GM19397 (cell line): ENCODE results near the gene LPP.

Source experiments
- ATAC-seq: cut with Tn5 transposase; IDR thresholded peaks from one replicate; pipeline ENCODE4 v1.9.1; 2021; ENCODE audit warnings: mild to moderate bottlenecking, moderate library complexity; ENCODE audit not compliant: unreplicated experiment

The LPP gene

GRCh38 chr3:188326111-188326510 is 172.2 kb downstream of the LPP start:
- ATAC-seq, result no peak

GRCh38 chr3:188326968-188327367 is 173.0 kb downstream of the LPP start:
- ATAC-seq, result no peak

DNA sequence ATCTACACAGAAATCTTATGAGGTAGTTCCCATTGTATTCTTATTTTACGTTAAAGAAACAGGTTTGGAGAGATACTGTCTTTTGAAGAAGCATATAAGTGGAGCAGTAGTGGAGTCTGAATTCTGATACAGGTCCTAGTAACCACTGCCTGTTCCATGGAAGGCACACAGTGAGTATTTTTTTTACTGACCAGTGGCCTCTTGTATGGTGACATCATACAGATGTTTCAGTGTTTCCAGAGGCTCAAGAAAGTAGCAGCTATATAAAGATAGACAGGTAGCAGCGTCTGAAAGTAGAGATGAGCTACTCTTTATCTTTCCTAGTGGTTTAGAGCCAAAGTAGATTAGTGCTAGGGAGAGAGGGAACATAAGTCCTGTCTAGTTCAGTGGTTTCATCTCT is 173.5 kb downstream of the LPP start:
- ATAC-seq, result no peak

DNA sequence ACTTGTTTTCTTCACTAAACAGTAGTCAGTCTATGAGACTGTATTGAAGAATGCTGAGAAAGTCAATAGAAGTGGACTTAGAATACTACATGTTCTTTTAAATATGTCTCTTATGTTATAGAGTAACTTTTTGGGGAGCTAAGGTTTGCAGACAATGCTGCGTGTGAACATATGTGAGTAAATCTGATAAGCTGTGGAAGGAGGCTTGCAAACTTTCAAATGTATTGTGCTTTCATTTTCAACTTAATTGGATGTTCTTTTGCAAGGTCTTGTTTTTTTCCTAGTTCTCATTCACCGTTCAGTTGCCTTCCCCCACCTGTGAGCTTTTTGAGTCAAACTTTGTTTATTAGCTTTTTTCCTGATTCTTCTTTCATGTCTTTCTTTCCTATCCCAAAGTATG is 176.2 kb downstream of the LPP start:
- no peak for ATAC-seq

DNA sequence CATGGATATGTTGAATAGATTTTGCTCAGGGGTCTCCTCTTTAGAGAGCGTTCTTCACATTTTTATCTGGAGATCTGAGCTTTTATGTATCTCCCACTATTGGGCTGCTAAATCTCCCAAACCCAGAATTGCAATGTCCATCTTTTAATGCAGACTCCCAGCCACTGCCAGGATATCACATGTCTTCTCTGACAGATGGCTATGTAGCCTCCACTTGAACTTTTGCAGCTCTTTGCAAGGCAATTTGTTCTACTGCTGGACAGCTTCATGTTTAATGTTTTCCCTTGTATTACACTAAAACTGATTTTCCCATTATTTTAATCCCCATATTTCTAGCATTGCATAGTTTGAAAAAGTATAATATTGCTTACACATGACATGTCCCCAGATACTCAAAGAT is 177.2 kb downstream of the LPP start:
- no peak for ATAC-seq

DNA sequence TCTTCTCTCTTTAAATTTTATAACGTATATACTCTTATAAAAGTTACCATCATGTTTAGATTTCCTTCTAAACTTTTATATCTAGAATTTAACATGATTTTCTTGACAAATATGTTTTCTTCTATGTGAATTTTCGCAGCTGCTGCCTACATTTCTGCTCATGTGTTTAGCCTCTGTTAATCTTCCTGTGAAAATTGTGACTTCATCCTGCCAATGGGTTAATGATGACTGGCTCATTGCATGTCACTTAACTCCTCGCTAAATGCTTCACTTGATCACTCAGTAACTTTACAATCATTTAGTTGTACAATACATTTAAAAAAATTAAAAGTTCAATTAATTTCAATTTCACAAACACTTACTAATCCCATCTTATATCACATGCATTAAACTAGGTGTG is 178.1 kb downstream of the LPP start:
- no peak for ATAC-seq

DNA sequence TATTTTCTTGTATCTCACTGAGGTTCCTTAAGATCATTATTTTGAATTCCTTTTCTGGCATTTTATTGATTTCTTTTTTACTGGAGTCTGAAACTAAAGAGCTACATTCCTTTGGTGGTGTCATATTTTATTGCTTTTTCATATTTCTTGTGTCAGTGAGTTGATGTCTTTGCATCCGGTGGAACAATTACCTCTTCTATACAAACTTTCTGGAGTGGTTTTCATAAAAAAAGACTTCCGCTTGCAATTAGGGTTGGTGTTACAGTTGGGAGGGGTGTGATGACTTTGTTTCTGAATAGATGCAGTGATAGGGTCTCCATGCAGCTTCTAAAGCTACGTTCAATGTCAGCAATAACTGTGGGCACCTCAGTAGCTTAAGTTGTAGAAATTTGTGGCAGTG is 181.7 kb downstream of the LPP start:
- no peak for ATAC-seq

DNA sequence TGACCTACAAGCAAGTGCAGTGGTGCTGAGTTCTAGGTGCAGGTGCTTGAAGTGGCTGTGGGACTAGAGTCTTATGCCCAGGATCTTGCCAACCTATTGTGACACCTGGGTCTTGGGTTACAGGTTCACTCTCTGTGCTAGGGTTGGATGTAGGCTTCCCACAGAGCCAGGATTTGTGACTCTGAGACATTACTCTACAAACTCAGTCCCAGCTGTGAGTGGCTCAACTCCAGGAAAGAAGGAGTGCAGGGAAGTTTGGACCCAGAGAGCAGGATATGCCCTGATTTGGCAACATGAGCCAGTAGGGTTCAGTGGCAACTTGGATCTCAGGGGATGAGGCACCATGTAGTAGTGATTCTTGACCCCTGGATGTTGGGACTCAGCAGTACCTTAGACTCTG is 182.2 kb downstream of the LPP start:
- no peak for ATAC-seq

DNA sequence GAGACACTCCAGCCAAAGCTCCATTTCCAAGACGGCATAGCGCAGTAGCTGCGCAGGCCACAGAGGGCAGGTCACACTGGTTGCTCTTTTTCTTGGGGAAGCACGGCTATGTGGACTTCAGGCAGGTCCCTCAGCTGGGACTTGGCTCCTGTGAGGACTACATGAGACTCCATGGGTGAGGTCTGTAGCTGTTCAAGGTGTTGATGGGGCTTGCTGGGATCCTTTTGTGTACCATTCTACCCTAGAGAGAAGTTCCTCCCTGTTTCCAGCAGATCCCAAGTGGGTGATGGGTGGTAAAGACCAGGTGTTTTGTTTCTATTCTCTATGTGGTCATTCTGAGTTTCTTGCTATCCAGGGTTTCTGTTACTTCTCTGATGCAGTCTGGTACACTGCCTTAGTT is 183.3 kb downstream of the LPP start:
- ATAC-seq, result no peak

GRCh38 chr3:188338086-188338485 is 184.1 kb downstream of the LPP start:
- no peak for ATAC-seq

GRCh38 chr3:188339410-188340295 is 185.7 kb downstream of the LPP start:
- peak; percentile 59 for ATAC-seq

- no peak for ATAC-seq
These were observed 187.5 kb downstream of the LPP start for GRCh38 chr3:188341501-188341900.

DNA sequence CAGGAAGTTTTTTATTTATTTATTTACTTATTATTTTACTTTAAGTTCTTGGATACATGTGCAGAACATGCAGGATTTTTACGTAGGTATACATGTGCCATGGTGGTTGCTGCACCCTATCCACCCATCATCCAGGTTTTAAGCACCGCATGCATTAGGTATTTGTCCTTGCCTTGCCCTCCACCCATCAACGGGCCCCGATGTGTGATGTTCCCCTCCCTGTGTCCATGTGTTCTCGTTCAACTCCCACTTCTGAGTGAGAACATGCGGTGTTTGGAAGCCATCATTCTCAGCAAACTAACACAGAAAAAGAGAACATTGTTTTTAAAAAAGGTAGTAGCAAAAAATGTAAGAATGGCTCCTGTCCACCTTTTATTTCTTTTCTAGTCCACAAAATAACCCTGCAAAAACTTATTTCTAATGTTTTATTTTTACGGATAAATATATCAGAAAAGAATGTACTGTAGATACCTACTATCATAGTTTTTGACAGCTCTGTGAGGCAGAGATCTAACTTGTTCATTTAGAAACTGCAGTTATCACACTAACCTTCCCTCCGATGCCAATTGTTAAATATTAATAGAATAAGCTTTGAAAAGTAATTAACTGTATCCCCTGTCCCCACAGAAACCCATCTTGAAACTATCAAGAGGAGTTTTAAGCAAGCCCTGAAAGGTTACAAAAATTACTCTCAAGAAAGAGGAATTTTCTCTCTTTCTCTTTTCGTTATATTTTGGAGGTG is 189.2 kb downstream of the LPP start:
- no peak for ATAC-seq

DNA sequence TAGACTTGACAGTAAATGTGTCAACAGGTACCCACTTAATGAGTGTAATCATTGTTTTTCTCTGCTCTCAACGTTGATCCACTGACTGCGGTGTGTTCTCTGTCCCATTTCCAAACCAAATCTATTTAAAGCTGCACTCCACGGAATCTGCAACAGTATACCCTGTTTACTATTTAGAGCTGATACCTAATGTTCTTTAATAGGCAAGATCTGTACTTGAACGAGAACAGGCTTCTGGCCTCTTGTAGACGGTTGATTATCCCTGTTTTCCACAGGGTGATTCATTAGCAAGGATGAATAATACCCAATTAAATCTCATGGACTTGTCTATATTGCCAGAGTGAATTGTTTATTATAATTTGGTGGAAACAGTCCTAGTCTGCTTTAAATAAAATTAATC is 189.9 kb downstream of the LPP start:
- no peak for ATAC-seq

GRCh38 chr3:188345223-188345622 is 191.3 kb downstream of the LPP start:
- ATAC-seq, result no peak

DNA sequence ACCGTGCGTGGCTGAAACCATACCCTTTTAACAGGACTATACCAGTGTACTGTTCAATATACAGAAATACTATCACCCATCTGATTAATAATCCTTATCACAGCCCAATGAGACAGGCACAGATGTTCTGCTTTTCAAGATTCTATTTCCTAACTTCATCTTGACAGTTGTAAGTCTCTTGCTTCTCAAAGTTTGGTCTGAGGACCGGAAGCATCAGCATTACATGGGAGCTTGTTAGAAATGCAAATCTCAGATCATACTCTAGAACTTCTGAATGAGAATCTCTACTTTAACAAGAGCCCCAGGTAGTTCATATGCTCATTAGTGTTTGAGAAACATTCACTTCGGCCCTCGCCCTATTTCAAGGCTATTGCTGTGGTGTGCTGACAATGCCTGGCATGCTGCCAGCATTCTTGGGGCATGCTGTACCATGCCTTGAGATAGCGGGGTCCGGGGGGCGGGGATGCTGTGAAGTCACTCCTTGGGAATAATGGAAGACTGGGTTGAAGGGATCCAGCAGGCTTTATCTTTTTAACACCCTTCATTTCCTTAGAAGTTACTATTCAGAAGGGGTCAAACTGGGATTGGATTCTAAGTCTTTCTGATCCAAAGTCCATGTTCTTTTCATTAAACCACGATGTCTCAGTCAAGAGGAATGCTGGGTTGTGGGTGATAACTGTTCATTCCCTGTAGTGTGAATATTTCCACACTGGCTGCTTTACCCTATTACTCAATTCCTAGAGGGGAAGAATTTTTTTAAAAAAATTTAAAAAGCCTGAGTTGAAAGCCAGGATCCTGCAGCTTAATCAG is 194.7 kb downstream of the LPP start:
- no peak for ATAC-seq

DNA sequence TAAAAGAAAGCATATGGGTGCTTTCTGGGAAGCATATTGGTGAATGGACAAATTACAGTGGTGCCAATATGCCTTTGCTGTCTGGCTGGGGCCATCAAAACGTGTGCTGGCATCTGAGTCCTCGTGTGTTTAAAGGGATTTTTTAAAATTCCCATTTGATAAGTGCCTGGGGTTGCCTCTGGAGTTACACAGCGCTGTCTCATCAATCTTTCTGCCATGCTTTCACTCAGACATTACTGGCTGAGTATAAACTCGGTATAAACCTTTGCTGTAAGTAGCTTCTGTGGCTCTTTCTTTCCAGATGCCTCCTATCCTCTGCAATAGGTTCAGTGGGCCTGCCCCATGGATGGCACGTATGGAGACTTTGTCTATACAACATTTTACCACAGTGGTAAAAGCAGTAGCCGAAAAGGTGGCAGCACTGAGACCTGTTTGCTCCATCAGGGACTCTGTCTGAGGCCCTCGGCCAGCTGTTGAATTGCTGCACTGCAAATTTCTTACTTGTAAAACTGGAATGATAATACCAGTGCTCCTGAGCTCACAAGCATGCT is 195.5 kb downstream of the LPP start:
- no peak for ATAC-seq

GRCh38 chr3:188349933-188350332 is 196.0 kb downstream of the LPP start:
- no peak for ATAC-seq

- no peak for ATAC-seq
These were observed 197.0 kb downstream of the LPP start for GRCh38 chr3:188350961-188351360.

- no peak for ATAC-seq
These were observed 197.7 kb downstream of the LPP start for GRCh38 chr3:188351648-188352047.
